Muscle layer of colon (tissue), 2 donors: ENCODE data around the gene ELOB.
"Not testable (repeated sequence)": the region's sequence is repeated elsewhere in the genome, so short reads cannot be mapped to it uniquely, and the experiment has no call there.

ENCODE experiments used
- H3K27ac ChIP-seq: one replicate; pipeline ENCODE4 v1.7.0; 2013; ENCODE audit warnings: low read depth, mild to moderate bottlenecking, low read length, moderate library complexity
- H3K27me3 ChIP-seq, 2 donors: one replicate each; pipeline ENCODE4 v1.7.0; 2013; ENCODE audit warnings: low read length in 2 of 2, mild to moderate bottlenecking in 2 of 2; ENCODE audit not compliant: insufficient read depth in 2 of 2, control insufficient read depth in 1 of 2
- H3K36me3 ChIP-seq: one replicate; pipeline ENCODE4 v1.7.0; 2013; ENCODE audit warnings: mild to moderate bottlenecking, low read length; ENCODE audit not compliant: insufficient read depth
- H3K4me1 ChIP-seq: one replicate; pipeline ENCODE4 v1.7.0; 2013; ENCODE audit warnings: mild to moderate bottlenecking, low read length; ENCODE audit not compliant: insufficient read depth
- H3K4me3 ChIP-seq, 2 donors: one replicate each; pipeline ENCODE4 v1.7.0; 2013; ENCODE audit warnings: low read length in 2 of 2, low read depth in 1 of 2, mild to moderate bottlenecking in 1 of 2, moderate library complexity in 1 of 2
- H3K9ac ChIP-seq: one replicate; pipeline ENCODE4 v1.7.0; 2013; ENCODE audit warnings: low read length
- H3K9me3 ChIP-seq: one replicate; pipeline ENCODE4 v1.7.0; 2013; ENCODE audit warnings: mild to moderate bottlenecking, low read length
- donor health status: abdominal sarcoma.
- donor health status: Adenocarcinoma of cecum.

The ELOB gene

DNA sequence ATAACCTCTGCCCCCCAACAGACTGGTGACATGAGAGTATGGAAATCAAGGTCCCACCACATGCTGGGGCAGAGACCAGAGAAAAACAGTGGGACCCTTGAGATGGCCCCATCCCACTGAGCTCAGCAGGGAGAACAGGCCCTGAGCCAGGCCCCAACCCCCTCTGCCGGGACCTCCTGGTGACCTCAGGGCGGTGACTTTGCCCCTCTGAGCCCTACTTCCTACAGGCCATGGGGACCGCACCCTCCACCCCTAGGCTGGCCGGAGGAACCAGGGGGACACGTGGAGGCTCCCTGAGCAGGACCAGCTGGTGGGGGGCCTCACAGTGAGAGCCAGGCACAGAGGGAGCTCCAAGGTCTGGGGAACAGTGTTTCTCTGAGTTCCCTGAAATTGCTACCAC, 38.5 kb downstream of the ELOB start:
- Histone ChIP-seq H3K4me1 (no peaks in the 10 kb centered on the region), H3K27me3 (peaks cover 0 to 7% of the 10 kb centered on the region in 2 donors), H3K9ac (no peak overlapping the region), H3K36me3 (no peaks in the 10 kb centered on the region), H3K27ac (no peak overlapping the region), H3K4me3 (no peak overlapping the region), H3K9me3 (no peaks in the 10 kb centered on the region)

DNA sequence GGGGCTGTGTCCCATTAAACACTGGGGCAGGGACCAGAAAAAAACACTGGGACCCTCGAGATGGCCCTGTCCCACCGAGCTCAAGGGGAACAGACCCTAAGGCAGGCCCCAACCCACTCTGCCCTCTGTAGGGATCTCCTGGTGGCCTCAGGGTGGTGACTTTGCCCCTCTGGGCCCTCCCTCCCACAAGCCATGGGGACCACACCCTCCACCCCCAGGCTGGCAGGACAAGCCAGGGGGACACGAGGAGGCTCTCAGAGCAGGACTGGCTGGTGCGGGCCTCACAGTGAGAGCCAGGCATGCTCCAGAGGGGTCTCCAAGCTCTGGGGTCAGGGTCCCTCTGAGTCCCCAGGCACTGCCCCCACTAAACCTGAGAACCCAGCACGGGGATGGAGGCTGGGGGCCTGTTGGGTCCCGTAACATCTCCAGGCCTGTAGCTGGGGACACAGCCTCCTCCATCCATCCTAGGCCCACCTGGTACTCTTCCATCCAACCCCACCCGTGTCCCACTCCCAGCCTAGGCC, 39.1 kb downstream of the ELOB start:
- Histone ChIP-seq H3K9ac (no peak overlapping the region), H3K36me3 (no peaks in the 10 kb centered on the region), H3K27me3 (peaks cover 0 to 7% of the 10 kb centered on the region in 2 donors), H3K4me3 (no peak overlapping the region), H3K4me1 (no peaks in the 10 kb centered on the region), H3K27ac (no peak overlapping the region), H3K9me3 (no peaks in the 10 kb centered on the region)

DNA sequence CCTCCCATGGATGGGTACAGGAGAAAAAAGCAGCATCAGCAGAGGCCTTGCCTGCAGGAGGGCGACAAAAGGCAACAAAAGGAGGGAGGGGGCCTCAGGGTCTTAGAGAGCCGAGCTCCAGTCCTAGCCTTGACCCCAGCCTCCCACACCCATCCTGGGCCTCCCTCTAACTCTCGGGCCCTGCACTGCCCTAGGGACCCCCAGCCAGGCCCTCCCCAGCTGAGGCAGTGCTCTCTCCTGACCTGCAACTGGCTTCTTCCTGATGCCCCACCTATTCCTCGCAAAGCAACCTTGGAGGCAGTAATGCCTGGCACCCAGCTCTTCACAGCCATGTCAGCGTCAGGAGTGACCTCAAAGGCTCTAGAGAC, 39.9 kb downstream of the ELOB start:
- no peaks in the 10 kb centered on the region for H3K4me1 ChIP-seq
- H3K4me3 ChIP-seq: no peak overlapping the region
- peaks cover 0 to 7% of the 10 kb centered on the region in 2 donors for H3K27me3 ChIP-seq
- H3K27ac ChIP-seq: no peak overlapping the region
- no peak overlapping the region for H3K9ac ChIP-seq
- H3K36me3 ChIP-seq: no peaks in the 10 kb centered on the region
- no peaks in the 10 kb centered on the region for H3K9me3 ChIP-seq

DNA sequence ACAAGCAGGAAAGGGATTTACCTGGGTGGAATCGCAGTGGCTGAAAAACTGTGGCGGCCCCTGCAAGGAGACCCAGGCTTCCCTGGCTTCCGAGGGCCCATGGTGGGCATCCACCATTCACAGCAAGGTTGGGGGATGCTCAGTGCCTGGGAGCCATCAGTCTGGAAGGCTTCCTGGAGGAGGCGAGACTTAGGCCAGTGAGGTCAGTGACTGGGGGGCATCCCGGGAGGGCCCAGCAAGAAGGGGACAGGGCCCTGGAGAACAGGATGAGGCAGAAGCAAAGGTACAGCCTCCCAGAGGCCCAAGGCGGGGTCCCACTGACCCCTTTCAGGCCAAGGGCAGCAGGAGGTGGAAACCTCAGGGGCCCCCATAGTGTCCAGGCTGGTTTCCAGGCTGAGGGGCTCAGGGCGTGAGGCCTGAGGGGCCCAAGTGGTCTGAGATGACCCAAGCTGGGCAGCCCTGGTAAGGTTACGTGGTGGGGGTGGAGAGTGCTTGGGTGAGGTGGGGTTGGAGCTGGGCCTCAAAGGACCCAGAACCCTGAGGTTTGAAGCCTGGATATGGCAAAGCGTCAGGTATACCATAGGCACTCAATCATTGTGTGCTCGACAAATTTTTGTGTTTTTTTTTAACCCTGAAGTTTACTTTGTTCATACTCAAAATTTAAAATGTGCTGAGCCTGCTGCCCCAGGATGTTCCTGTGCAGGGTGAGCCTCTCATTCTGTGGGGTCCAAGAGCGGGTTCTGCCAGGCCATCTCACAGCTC, 40.4 kb downstream of the ELOB start:
- peaks cover 0 to 7% of the 10 kb centered on the region in 2 donors for H3K27me3 ChIP-seq

DNA sequence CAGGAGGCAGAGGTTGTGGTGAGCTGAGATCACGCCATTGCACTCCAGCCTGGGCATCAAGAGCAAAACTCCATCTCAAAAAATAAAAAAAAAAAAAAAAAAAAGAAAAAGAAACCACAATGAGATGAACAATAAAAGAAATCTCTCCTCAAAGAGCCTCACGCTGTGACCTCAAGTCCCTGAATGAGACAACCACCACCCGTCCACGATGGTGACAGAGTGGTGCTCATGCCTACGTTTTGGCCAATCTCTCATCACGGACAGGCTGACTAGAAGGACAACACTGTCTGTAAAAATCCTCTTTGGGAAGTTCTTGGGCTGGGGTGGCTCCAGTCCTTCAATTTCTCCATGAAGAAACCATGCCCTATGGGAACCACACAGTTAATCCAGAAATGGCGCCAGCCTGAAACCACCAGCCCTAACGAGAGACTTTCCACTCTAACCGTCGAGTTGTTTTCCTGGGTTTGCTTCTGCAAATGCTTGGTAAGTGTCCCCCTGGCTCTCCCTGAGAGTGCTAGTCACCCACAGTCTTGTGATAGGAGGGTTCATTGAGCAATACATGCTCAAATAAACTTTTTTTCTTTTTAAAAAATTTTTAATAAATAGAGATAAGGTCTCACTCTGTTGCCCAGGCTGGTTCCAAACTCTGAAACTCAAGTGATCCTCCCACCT, 42.1 kb downstream of the ELOB start:
- no peaks in the 10 kb centered on the region for H3K9me3 ChIP-seq
- H3K36me3 ChIP-seq: no peaks in the 10 kb centered on the region
- H3K27me3 ChIP-seq: peaks cover 0 to 7% of the 10 kb centered on the region in 2 donors
- no peak overlapping the region for H3K9ac ChIP-seq
- no peaks in the 10 kb centered on the region for H3K4me1 ChIP-seq
- H3K4me3 ChIP-seq: no peak overlapping the region
- no peak overlapping the region for H3K27ac ChIP-seq

More for the DNA sequence above, 40.4 kb downstream of the ELOB start:
- Histone ChIP-seq H3K4me3 (no peak overlapping the region), H3K36me3 (no peaks in the 10 kb centered on the region), H3K27ac (no peak overlapping the region), H3K9me3 (no peaks in the 10 kb centered on the region), H3K4me1 (no peaks in the 10 kb centered on the region), H3K9ac (no peak overlapping the region)

DNA sequence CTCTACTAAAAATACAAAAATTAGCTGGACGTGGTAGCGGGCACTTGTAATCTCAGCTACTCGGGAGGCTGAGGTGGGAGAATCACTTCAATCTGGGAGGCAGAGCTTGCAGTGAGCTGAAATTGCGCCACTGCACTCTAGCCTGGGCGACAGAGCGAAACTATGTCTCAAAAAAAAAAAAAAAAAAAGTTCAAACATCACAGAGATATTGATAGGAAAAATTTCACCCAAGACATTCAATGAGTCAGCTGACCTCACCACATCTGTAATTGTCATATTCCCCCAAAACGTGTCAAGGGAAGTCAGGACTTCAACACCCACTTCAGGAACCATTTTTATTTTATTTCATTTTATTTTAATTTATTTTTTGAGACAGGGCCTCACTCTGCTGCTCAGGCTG, 49.0 kb downstream of the ELOB start:
- Histone ChIP-seq H3K4me3 (no peak overlapping the region), H3K9ac (no peak overlapping the region), H3K27ac (no peak overlapping the region), H3K4me1 (no peaks in the 10 kb centered on the region), H3K36me3 (no peaks in the 10 kb centered on the region), H3K9me3 (no peaks in the 10 kb centered on the region), H3K27me3 (no peaks in the 10 kb centered on the region)

DNA sequence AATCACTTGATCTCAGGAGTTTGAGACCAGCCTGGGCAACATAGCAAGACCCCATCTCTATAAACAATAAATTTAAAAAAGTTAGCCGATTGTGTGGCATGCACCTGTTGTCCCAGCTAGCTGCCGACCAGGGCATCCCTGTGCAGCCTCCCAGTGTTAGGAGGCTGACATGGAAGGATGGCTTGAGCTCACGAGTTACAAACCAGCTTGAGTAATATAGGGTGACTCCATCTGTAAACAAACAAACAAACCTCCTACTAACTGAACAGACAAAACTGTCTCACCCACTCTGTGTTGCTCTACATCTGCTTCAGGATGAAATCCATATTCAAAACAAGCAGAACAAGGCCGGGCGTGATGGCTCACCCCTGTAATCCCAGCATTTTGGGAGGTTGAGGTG, 50.2 kb downstream of the ELOB start:
- Histone ChIP-seq H3K27ac (no peak overlapping the region), H3K4me3 (no peak overlapping the region), H3K9me3 (no peaks in the 10 kb centered on the region), H3K4me1 (no peaks in the 10 kb centered on the region), H3K27me3 (no peaks in the 10 kb centered on the region), H3K36me3 (no peaks in the 10 kb centered on the region), H3K9ac (no peak overlapping the region)

DNA sequence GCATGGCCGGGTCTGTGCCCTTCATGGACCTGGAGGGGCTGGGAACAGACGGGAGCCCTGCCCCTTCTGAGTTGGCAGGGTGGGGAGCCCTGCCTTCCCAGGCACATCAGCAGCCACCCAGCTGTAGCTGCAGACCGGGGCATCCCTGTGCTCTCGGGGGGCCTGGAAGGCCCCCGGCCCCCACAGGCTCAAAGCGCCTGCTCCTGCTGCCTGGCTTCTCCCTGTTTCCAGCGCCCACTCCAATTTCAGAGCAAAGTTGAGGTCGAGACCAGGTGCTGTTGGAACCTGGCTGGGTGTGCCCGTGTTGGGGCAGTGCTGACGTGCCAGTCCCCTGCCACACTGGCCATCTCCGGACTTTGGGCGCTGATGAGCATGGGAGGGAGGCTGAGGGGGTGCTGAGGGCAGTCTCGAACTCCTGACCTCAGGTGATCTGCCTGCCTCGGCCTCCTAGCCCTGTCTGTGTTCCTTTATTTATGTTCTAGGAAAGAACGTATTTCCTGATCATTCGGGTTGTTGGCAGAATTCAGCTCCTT, 52.2 kb downstream of the ELOB start:
- H3K4me1 ChIP-seq: no peaks in the 10 kb centered on the region
- H3K36me3 ChIP-seq: no peaks in the 10 kb centered on the region
- no peak overlapping the region for H3K4me3 ChIP-seq
- H3K27me3 ChIP-seq: no peaks in the 10 kb centered on the region
- no peak overlapping the region for H3K9ac ChIP-seq
- H3K9me3 ChIP-seq: no peaks in the 10 kb centered on the region
- no peak overlapping the region for H3K27ac ChIP-seq

DNA sequence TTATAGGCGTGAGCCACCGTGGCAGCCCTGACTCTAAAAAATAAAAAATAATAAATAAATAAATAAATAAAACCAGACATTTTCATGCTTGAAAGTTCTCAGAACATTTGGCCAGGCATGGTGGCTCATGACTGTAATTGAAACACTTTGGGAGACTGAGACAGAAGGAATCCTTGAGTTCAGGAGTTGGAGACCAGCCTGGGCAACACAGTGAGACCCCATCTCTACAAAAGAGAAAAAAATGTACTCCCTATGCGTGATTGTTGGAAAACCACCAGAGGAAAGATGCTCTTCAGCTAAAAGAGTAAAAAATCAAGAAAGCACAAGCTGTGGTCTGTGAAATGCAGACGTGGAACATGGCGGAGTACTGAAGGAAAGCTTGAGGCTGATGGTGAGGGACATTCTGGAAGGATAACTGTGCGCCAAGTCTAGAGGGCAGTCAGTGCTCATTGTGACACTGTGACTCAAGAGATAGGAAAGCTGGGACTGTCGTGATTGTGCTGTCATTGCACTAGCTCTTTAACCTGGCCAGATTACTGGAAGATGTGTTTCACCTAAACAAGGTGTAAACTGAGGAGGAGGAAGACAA, 52.9 kb downstream of the ELOB start:
- H3K27ac ChIP-seq: no peak overlapping the region
- no peaks in the 10 kb centered on the region for H3K4me1 ChIP-seq
- H3K4me3 ChIP-seq: no peak overlapping the region
- H3K9ac ChIP-seq: no peak overlapping the region
- H3K36me3 ChIP-seq: no peaks in the 10 kb centered on the region
- no peaks in the 10 kb centered on the region for H3K9me3 ChIP-seq
- no peaks in the 10 kb centered on the region for H3K27me3 ChIP-seq

DNA sequence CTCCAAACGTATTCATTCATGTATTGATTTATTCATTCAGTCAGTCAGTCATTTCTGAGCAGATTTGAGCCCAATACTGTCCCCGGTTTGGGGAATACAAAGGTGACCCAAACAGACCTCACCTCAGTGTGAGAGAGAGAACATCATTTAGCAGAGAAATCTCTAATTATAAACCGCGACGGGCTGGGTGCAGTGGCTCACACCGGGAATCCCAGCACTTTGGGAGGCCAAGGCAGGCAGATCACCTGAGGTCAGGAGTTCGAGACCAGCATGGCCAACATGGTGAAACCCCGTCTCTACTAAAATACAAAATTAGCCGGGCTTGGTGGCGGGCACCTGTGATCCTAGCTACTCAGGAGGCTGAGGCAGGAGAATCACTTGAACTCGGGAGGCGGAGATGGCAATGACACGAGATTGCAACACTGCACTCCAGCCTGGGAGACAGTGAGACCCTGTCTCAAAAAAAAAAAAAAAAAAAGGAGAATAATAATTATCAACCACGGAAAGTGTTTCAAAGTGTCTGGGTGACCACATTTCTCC, 55.4 kb downstream of the ELOB start:
- not testable (repeated sequence) for H3K9ac ChIP-seq, H3K4me1 ChIP-seq, H3K9me3 ChIP-seq, H3K36me3 ChIP-seq, H3K27me3 ChIP-seq, H3K27ac ChIP-seq
- peak overlapping the region in 1 of 2 donors; percentile 14 for H3K4me3 ChIP-seq
